Measurements from ENCODE around the gene CA4. TPM values are rescaled to one million over a fixed set of nuclear protein-coding genes. Genes with fewer than 3 reads are reported as not detected.
"Not testable (repeated sequence)": the region's sequence is repeated elsewhere in the genome, so short reads cannot be mapped to it uniquely, and the experiment has no call there.

CA4 gene
- not detected for polyA plus RNA-seq (2013, experiment 1 of 2)
- not detected for polyA plus RNA-seq (2013, experiment 2 of 2)

GRCh38 chr17:60149691-60150582 lies at the start of gene CA4:
CA4 (plus strand) TSS chr17:60149973; CDS start chr17:60150035, 62 bp downstream.
- 5% methylated on average over 71 of the region's 81 CpGs for WGBS
- H3K4me3 ChIP-seq (ENCODE audit: insufficient read depth in 1 of 2, low read depth in 1 of 2, low read length in 2 of 2) = no peak within 1 kb of the TSS
- peak within 1 kb of the TSS in 1 of 2 experiments; percentile 57 for H3K23ac ChIP-seq (ENCODE audit: low read length in 2 of 2)
- no peak within 1 kb of the TSS for H2BK15ac ChIP-seq (ENCODE audit: low read depth, poor library complexity, severe bottlenecking)
- no peak for DNase-seq
- H3K18ac ChIP-seq (ENCODE audit: low read depth in 1 of 2, low read length in 2 of 2) = no peak within 1 kb of the TSS
- H3K9ac ChIP-seq (ENCODE audit: low read length) = no peak within 1 kb of the TSS
- peak within 1 kb of the TSS in 1 of 2 experiments; percentile 18 for H3K14ac ChIP-seq (ENCODE audit: low read length in 2 of 2)
- H2BK120ac ChIP-seq (ENCODE audit: low read depth, low read length) = no peak within 1 kb of the TSS
- H3K27ac ChIP-seq (ENCODE audit: low read length, poor library complexity, severe bottlenecking) = no peak within 1 kb of the TSS
- no peak within 1 kb of the TSS for H2BK12ac ChIP-seq (ENCODE audit: low read length in 2 of 2)
- peaks cover 25% of the 10 kb centered on the region for H3K4me1 ChIP-seq (ENCODE audit: control insufficient read depth, insufficient read depth, low read depth, low read length)
- H3K79me1 ChIP-seq (replicated peaks; ENCODE audit: low read length, poor library complexity, severe bottlenecking) = no peaks in the 10 kb centered on the region
- H3K9me3 ChIP-seq (ENCODE audit: control insufficient read depth, low read length) = no peaks in the 10 kb centered on the region
- no peak within 1 kb of the TSS for H4K91ac ChIP-seq (ENCODE audit: low read length)
- no peaks in the 10 kb centered on the region for H3K36me3 ChIP-seq (ENCODE audit: control insufficient read depth in 1 of 2, insufficient read depth in 2 of 2, low read depth in 1 of 2, low read length in 2 of 2)
- peaks cover 71 to 90% of the 10 kb centered on the region in 2 experiments for H3K27me3 ChIP-seq (ENCODE audit: control insufficient read depth in 1 of 2, insufficient read depth in 1 of 2, low read length in 2 of 2)
- H4K8ac ChIP-seq (ENCODE audit: low read length) = no peak within 1 kb of the TSS
- H2BK5ac ChIP-seq (ENCODE audit: low read depth, low read length, poor library complexity, severe bottlenecking) = no peak within 1 kb of the TSS
- no peak within 1 kb of the TSS for H2AK5ac ChIP-seq (ENCODE audit: low read length, severe bottlenecking)
- H3K4me2 ChIP-seq (ENCODE audit: low read length, poor library complexity, severe bottlenecking) = peak within 1 kb of the TSS; percentile 84
- H2AFZ ChIP-seq (ENCODE audit: low read depth, low read length) = no peak within 1 kb of the TSS
- no peak within 1 kb of the TSS for H3K4ac ChIP-seq (ENCODE audit: low read depth in 1 of 2, low read length in 2 of 2)

- H2AK5ac ChIP-seq (ENCODE audit: low read length, severe bottlenecking); H3K36me3 ChIP-seq (ENCODE audit: control insufficient read depth in 1 of 2, insufficient read depth in 2 of 2, low read depth in 1 of 2, low read length in 2 of 2); H3K9me3 ChIP-seq (ENCODE audit: control insufficient read depth, low read length); H3K79me1 ChIP-seq (replicated peaks; ENCODE audit: low read length, poor library complexity, severe bottlenecking); H2BK15ac ChIP-seq (ENCODE audit: low read depth, poor library complexity, severe bottlenecking); H3K4me3 ChIP-seq (ENCODE audit: insufficient read depth in 1 of 2, low read depth in 1 of 2, low read length in 2 of 2); H3K14ac ChIP-seq (ENCODE audit: low read length in 2 of 2); H4K91ac ChIP-seq (ENCODE audit: low read length); H2AFZ ChIP-seq (ENCODE audit: low read depth, low read length); H3K23ac ChIP-seq (ENCODE audit: low read length in 2 of 2); H3K9ac ChIP-seq (ENCODE audit: low read length); H2BK5ac ChIP-seq (ENCODE audit: low read depth, low read length, poor library complexity, severe bottlenecking); H3K4ac ChIP-seq (ENCODE audit: low read depth in 1 of 2, low read length in 2 of 2); H4K8ac ChIP-seq (ENCODE audit: low read length); H3K4me1 ChIP-seq (ENCODE audit: control insufficient read depth, insufficient read depth, low read depth, low read length); H3K18ac ChIP-seq (ENCODE audit: low read depth in 1 of 2, low read length in 2 of 2); H3K4me2 ChIP-seq (ENCODE audit: low read length, poor library complexity, severe bottlenecking); DNase-seq; H3K27me3 ChIP-seq (ENCODE audit: control insufficient read depth in 1 of 2, insufficient read depth in 1 of 2, low read length in 2 of 2); H2BK120ac ChIP-seq (ENCODE audit: low read depth, low read length); H2BK12ac ChIP-seq (ENCODE audit: low read length in 2 of 2); H3K27ac ChIP-seq (ENCODE audit: low read length, poor library complexity, severe bottlenecking): not testable (repeated sequence)
- WGBS = no CpG with 5 or more reads among the region's 2 CpGs
Observed at GRCh38 chr17:60100577-60100976, 49.2 kb upstream of the CA4 start.

- not testable (repeated sequence) for H4K8ac ChIP-seq (ENCODE audit: low read length); H2BK120ac ChIP-seq (ENCODE audit: low read depth, low read length); H2AFZ ChIP-seq (ENCODE audit: low read depth, low read length); H3K9me3 ChIP-seq (ENCODE audit: control insufficient read depth, low read length); H3K4ac ChIP-seq (ENCODE audit: low read depth in 1 of 2, low read length in 2 of 2); H2AK5ac ChIP-seq (ENCODE audit: low read length, severe bottlenecking); H3K4me1 ChIP-seq (ENCODE audit: control insufficient read depth, insufficient read depth, low read depth, low read length); H3K18ac ChIP-seq (ENCODE audit: low read depth in 1 of 2, low read length in 2 of 2); H2BK15ac ChIP-seq (ENCODE audit: low read depth, poor library complexity, severe bottlenecking); H3K14ac ChIP-seq (ENCODE audit: low read length in 2 of 2); H3K4me2 ChIP-seq (ENCODE audit: low read length, poor library complexity, severe bottlenecking); H2BK12ac ChIP-seq (ENCODE audit: low read length in 2 of 2); H3K27me3 ChIP-seq (ENCODE audit: control insufficient read depth in 1 of 2, insufficient read depth in 1 of 2, low read length in 2 of 2); H2BK5ac ChIP-seq (ENCODE audit: low read depth, low read length, poor library complexity, severe bottlenecking); H4K91ac ChIP-seq (ENCODE audit: low read length); DNase-seq; H3K79me1 ChIP-seq (replicated peaks; ENCODE audit: low read length, poor library complexity, severe bottlenecking); H3K23ac ChIP-seq (ENCODE audit: low read length in 2 of 2); H3K27ac ChIP-seq (ENCODE audit: low read length, poor library complexity, severe bottlenecking); H3K36me3 ChIP-seq (ENCODE audit: control insufficient read depth in 1 of 2, insufficient read depth in 2 of 2, low read depth in 1 of 2, low read length in 2 of 2)
- Histone ChIP-seq H3K4me3 (ENCODE audit: insufficient read depth in 1 of 2, low read depth in 1 of 2, low read length in 2 of 2) (peak overlapping the region in 1 of 2 experiments; percentile 45), H3K9ac (ENCODE audit: low read length) (peak overlapping the region; percentile 58)
- WGBS = 83% methylated on average over 11 of the region's 11 CpGs
Observed at GRCh38 chr17:60102015-60102631, 47.6 kb upstream of the CA4 start.

GRCh38 chr17:60102632-60103096 lies 47.1 kb upstream of the CA4 start:
- Histone ChIP-seq H2BK15ac (ENCODE audit: low read depth, poor library complexity, severe bottlenecking) (no peak overlapping the region), H3K4me3 (ENCODE audit: insufficient read depth in 1 of 2, low read depth in 1 of 2, low read length in 2 of 2) (peak overlapping the region in 1 of 2 experiments; percentile 45), H3K27ac (ENCODE audit: low read length, poor library complexity, severe bottlenecking) (no peak overlapping the region), H3K4ac (ENCODE audit: low read depth in 1 of 2, low read length in 2 of 2) (no peak overlapping the region), H4K91ac (ENCODE audit: low read length) (no peak overlapping the region), H4K8ac (ENCODE audit: low read length) (no peak overlapping the region), H3K14ac (ENCODE audit: low read length in 2 of 2) (no peak overlapping the region), H2AFZ (ENCODE audit: low read depth, low read length) (no peak overlapping the region), H3K9ac (ENCODE audit: low read length) (peak overlapping the region; percentile 58), H2BK120ac (ENCODE audit: low read depth, low read length) (no peak overlapping the region), H3K27me3 (ENCODE audit: control insufficient read depth in 1 of 2, insufficient read depth in 1 of 2, low read length in 2 of 2) (no peaks in the 10 kb centered on the region), H3K4me2 (ENCODE audit: low read length, poor library complexity, severe bottlenecking) (no peak overlapping the region), H3K4me1 (ENCODE audit: control insufficient read depth, insufficient read depth, low read depth, low read length) (peaks cover 6% of the 10 kb centered on the region), H3K9me3 (ENCODE audit: control insufficient read depth, low read length) (no peaks in the 10 kb centered on the region), H3K23ac (ENCODE audit: low read length in 2 of 2) (no peak overlapping the region), H3K79me1 (replicated peaks; ENCODE audit: low read length, poor library complexity, severe bottlenecking) (no peaks in the 10 kb centered on the region), H3K36me3 (ENCODE audit: control insufficient read depth in 1 of 2, insufficient read depth in 2 of 2, low read depth in 1 of 2, low read length in 2 of 2) (no peaks in the 10 kb centered on the region), H2AK5ac (ENCODE audit: low read length, severe bottlenecking) (no peak overlapping the region), H2BK5ac (ENCODE audit: low read depth, low read length, poor library complexity, severe bottlenecking) (no peak overlapping the region), H2BK12ac (ENCODE audit: low read length in 2 of 2) (no peak overlapping the region), H3K18ac (ENCODE audit: low read depth in 1 of 2, low read length in 2 of 2) (no peak overlapping the region)
- WGBS = 94% methylated on average over 14 of the region's 20 CpGs
- DNase-seq = peak; percentile 88
